H1 (cell line): ENCODE data around the gene ARID5B. TPM values are rescaled to one million over a fixed set of nuclear protein-coding genes. Genes with fewer than 3 reads are reported as not detected.

Experiments
- CTCF ChIP-seq, 3 experiments: IDR thresholded peaks; 1 replicate in 2 of 3; 2 replicates in 1 of 3; pipeline versions ENCODE4 v1.5.1 to v1.6.1; 2011; ENCODE audit warnings: low read length in 3 of 3, mild to moderate bottlenecking in 3 of 3, inconsistent platforms in 2 of 3, low read depth in 1 of 3, moderate library complexity in 1 of 3; ENCODE audit not compliant: insufficient read depth in 1 of 3; ENCODE audit errors: control extremely low read depth in 1 of 3
- NRF1 ChIP-seq: IDR thresholded peaks from 2 replicates; pipeline ENCODE4 v1.6.1; 2011; ENCODE audit warnings: mild to moderate bottlenecking, low read depth, low read length, improper control_type of control experiment
- PHF8 ChIP-seq: fragments of 200-600 bp; sonication (generic); conservative IDR thresholded peaks from 2 replicates; pipeline ENCODE4 v1.7.1; 2012; ENCODE audit warnings: low read depth, mild to moderate bottlenecking, inconsistent platforms, low read length, moderate library complexity
- RXRA ChIP-seq: IDR thresholded peaks from 2 replicates; pipeline ENCODE4 v1.6.1; 2011; ENCODE audit warnings: low read depth, mild to moderate bottlenecking, low read length, moderate library complexity; ENCODE audit not compliant: insufficient read depth
- polyA plus RNA-seq, 7 experiments: library from polyadenylated mRNA; depleted of rRNA in 3 of 7; stranded (reverse) in 5 of 7; unstranded in 2 of 7; fragments of >200 nt in 5 of 7; fragments of 200-250 nt in 2 of 7; gene quantifications; 1 replicate in 5 of 7; 2 replicates in 1 of 7; 4 replicates in 1 of 7; pipeline versions ENCODE4 v1.2.1 to v1.2.3, GENCODE V29; 2011 to 2013; ENCODE audit warnings: missing spikeins in 2 of 7, mixed read lengths in 2 of 7
- total RNA-seq: library from RNA; stranded (reverse); fragmentation: NEBNext Ultra II Directional; extraction: Animal tissue kit (Norgen Biotek cat#: 25700); gene quantifications from 2 replicates; pipeline ENCODE4 v1.2.1, GENCODE V29; 2021

ARID5B gene
- total and polyA plus RNA-seq, 2 of the 8 experiments (the other 6 are each of a cell fraction or from before 2014, with no cell fraction given) = 0.21 to 1.1 TPM

- TF ChIP-seq PHF8 = no peak
- no peak for TF ChIP-seq NRF1
- TF ChIP-seq RXRA = no peak
- no peak for TF ChIP-seq CTCF (IDR thresholded peaks at IDR 0.05; ENCODE audit: control extremely low read depth in 1 of 3, insufficient read depth in 1 of 3, low read depth in 1 of 3, low read length in 3 of 3)
- TF ChIP-seq, all 59 proteins: peak for 0
Observed at GRCh38 chr10:62007145-62007544, 105.6 kb downstream of the ARID5B start (continued).
